AG09309 (cell line): ENCODE data around the gene ABTB2.

ENCODE experiments used
- DNase-seq: peaks from one replicate; pipeline ENCODE4 v3.0.0-alpha.2; 2010; ENCODE audit warnings: low read depth
- H3K4me3 ChIP-seq: 2 replicates; pipeline ENCODE4 v1.5.1; 2011; ENCODE audit warnings: mild to moderate bottlenecking, low read depth, low read length, moderate library complexity; ENCODE audit not compliant: control insufficient read depth
- CTCF ChIP-seq: IDR thresholded peaks from 2 replicates; pipeline ENCODE4 v1.5.1; 2011; ENCODE audit warnings: mild to moderate bottlenecking, low read depth, low read length, inconsistent platforms; ENCODE audit not compliant: insufficient read depth, control insufficient read depth; ENCODE audit errors: missing control alignments

The ABTB2 gene

GRCh38 chr11:34290926-34291325, 66.9 kb downstream of the ABTB2 start:
- DNase-seq = no peak
- TF ChIP-seq CTCF = no peak
- no peak overlapping the region for H3K4me3 ChIP-seq

GRCh38 chr11:34288492-34288891, 69.3 kb downstream of the ABTB2 start:
- DNase-seq = no peak

GRCh38 chr11:34284811-34285481, 72.9 kb downstream of the ABTB2 start:
- no peak for DNase-seq
- H3K4me3 ChIP-seq = no peak overlapping the region
- TF ChIP-seq CTCF = no peak

More at GRCh38 chr11:34288492-34288891, 69.3 kb downstream of the ABTB2 start:
- no peak overlapping the region for H3K4me3 ChIP-seq
- no peak for TF ChIP-seq CTCF

DNA sequence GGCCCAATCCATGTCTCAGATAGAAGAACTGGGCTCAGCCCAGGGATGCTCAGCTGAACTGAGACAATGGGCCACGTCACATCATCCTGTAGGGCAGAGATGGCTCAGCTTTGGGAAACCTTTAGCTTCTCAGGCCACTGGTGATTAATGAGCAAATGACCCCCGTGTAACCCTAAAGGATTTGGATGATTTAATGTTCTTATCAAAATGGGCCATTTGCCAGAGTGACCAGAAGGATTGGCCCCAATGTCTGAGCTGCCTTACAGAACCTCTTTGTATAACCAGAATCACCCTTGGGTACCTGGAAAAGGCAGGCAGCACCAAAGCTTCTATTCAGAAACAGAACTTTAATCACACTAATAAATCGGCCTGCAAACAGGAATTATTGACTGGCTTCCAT, 73.7 kb downstream of the ABTB2 start:
- no peak for TF ChIP-seq CTCF
- DNase-seq = no peak
- no peak overlapping the region for H3K4me3 ChIP-seq

DNA sequence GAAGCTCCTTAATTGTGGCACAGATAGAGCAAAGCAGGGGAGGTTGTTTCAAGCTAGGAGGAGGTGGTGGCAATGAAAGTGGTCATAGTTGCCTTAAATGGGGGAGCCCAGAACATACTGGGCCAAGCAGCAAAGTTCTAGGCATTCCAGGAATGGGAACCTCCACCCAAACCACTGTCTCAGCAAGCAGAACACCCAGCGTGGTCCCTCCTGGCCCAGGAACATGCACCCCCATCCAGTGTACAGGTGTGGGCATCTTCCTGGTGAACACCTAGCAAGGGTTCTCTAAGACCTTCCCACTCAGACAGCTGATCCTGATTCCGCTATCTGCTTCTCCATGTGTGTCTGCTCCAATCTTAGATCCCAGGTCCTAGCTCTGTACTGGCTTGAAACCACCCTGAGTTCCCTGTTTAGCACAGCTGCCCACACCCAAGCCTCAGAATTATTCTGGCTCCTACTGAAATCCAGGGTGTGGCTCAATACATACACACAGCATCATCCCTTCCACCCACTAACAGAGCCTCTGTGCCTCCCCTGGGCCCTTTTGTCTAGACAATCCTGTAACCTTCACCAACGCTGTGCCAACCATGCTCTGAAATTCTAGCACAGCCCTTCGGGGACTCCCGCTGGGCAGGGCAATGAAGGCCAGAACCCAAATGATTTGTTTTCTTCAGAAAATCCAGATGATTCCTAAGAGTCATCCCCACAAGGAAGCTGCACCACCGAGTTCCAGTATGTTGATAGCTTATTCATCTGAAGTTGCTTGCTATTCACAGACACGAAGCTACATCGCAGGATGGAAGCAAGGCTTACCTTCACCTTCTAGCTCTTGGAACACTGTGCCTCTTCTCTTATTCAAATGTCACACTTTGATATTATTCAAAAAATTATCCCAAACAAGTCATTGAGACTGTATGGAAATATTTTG, 76.6 kb downstream of the ABTB2 start:
- no peak for DNase-seq
- TF ChIP-seq CTCF = no peak

GRCh38 chr11:34278693-34279297, 79.0 kb downstream of the ABTB2 start:
- no peak for TF ChIP-seq CTCF
- DNase-seq = no peak
- H3K4me3 ChIP-seq = no peak overlapping the region

More for the DNA sequence above, 76.6 kb downstream of the ABTB2 start:
- no peak overlapping the region for H3K4me3 ChIP-seq
